LNCaP clone FGC (cell line): ENCODE results near the gene PLEKHA4.
"Not testable (repeated sequence)": the region's sequence is repeated elsewhere in the genome, so short reads cannot be mapped to it uniquely, and the experiment has no call there.

Experiments used
- DNase-seq: peaks from one replicate; pipeline ENCODE4 v3.0.0-alpha.2; 2011; ENCODE audit warnings: low read depth
- H3K4me3 ChIP-seq: 2 replicates; pipeline ENCODE4 v1.5.1; 2011; ENCODE audit warnings: mild to moderate bottlenecking, low read depth, low read length, control low read depth
- CTCF ChIP-seq: IDR thresholded peaks from 2 replicates; pipeline ENCODE4 v1.5.1; 2012; ENCODE audit warnings: mild to moderate bottlenecking; ENCODE audit not compliant: control insufficient read depth, insufficient read depth; ENCODE audit errors: extremely low read depth

The PLEKHA4 gene

DNA sequence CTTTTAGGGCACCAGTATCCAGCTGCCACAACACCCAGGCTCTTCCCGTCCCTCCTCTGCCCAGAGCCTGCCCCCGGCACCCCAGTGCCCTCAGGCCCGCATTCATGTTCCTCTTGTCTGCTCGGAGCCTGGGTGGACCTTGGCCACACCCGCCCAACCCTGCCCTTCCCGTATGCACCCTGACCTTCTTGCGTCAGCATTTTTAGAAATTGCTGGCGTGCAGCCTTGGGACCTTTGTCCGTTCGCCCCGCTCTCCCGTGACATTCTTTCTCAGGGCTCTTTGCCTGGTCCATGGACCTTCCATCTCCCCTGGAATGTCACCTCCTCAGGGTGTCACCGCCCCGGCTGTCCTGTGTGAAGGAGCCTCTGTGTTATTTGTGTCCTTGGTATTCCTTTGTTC is 39.3 kb upstream of the PLEKHA4 start:
- no peak for DNase-seq
- no peak for TF ChIP-seq CTCF
- H3K4me3 ChIP-seq: no peak overlapping the region

DNA sequence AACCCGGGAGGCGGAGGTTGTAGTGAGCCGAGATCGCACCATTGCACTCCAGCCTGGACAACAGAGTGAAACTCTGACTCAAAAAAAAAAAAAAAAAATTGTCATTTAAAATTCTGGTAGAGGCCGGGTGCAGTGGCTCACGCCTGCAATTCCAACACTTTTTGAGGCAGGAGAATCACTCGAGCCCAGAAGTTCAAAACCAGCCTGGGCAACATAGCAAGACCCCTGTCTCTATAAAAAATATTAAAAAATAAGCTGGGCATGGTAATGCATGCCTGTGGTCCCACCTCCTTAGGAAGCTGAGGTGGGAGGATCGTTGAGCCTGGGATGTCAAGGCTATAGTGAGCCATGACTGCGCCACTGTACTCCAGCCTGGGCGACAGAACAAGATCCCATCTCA is 37.9 kb upstream of the PLEKHA4 start:
- no peak overlapping the region for H3K4me3 ChIP-seq
- no peak for TF ChIP-seq CTCF
- no peak for DNase-seq

DNA sequence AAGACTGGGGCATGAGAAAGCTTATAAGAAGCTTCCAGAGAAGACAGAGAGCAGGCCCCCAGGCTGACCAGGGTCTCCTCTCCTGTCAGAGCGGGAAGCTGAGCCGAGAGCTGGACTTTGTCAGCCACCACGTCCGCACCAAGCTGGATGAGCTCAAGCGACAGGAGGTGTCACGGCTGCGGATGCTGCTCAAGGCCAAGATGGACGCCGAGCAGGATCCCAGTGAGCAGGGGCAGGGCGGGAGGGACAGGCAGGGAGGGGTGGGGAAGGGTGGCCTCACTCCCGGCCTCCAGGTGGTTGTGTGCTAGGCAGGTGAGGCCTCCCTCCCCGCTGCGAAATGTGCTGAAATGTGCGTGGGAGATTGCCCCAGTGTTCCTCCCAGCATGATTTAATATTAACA is 37.2 kb upstream of the PLEKHA4 start:
- no peak for DNase-seq
- TF ChIP-seq CTCF: no peak
- H3K4me3 ChIP-seq: no peak overlapping the region

DNA sequence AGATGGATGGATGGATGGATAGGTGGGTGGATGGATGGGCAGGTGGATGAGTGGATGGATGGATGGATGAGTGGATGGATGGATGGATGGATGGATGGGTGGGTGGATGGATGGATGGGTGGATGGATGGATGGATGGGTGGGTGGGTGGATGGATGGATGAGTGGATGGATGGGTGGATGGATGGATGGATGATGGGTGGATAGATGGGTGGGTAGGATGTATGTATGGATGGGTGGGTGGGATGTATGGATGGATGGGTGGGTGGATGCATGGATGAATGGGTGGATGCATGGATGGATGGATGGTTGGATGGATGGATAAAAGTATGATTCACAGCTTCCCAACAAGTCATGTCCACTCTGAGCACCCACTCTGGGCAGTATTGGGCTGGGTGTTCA is 35.4 kb upstream of the PLEKHA4 start:
- DNase-seq, H3K4me3 ChIP-seq: not testable (repeated sequence)

DNA sequence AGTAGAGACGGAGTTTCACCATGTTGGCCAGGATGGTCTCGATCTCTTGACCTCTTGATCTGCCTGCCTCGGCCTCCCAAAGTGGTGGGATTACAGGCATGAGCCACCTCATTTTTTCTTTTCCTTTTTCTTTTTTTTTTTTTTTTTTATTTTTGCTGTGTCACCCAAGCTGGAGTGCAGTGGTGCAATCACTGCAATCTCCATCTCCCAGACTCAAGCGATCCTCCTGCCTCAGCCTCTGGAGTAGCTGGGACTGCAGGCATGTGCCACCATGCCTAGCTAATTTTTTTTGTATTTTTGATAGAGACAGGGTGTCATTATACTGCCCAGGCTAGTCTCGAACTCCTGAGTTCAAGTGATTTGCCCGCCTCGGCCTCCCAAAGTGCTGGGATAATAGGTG is 33.9 kb upstream of the PLEKHA4 start:
- H3K4me3 ChIP-seq, DNase-seq: not testable (repeated sequence)

DNA sequence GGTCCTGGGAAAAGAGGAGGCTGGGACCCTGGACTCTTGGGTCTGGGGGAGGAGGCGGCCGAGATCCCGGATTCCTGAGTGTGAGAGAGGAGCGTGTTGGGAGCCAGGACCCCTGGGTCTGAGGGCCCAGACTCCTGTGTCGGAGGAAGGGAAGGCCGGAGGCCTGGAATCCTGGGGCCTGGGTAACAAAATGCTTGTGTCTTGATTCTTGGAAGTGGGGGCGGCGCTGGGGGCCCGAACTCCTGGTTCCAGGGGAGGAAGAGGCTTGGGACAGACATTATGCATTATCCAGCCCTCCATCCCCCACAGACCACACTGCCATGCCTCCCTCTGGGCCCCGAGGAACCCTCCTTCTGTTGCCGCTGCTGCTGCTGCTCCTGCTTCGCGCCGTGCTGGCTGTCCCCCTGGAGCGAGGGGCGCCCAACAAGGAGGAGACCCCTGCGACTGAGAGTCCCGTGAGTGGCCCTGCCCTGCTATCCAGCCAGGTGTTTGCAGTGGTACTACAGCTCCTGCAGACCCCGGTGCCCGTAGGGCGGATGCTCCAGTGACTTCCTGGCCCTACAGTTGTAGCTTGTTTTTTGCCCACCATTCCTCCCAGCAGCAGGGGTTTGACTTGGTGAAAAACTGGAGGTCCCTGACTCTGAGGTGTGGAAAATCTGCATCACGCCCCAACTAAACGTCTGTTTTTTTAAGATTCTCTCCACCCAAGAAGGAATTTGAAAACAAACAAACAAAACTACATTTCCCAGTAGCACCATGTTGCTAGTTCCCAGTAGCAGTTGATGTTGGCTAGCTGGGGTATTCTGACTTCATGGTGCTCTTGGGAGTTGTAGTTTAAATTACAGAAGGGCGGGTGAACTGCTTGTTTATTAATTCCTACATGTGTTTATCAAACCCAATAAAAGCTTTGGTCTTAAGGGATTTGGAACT is 32.3 kb upstream of the PLEKHA4 start:
- peak overlapping the region; percentile 81 for H3K4me3 ChIP-seq
- no peak for TF ChIP-seq CTCF
- no peak for DNase-seq

- peak within 1 kb of the TSS; percentile 81 for H3K4me3 ChIP-seq
- DNase-seq: peak; percentile 82
- peak; percentile 17; the same call in 1 of the 2 replicates for TF ChIP-seq CTCF
These were observed 31.5 kb upstream of the PLEKHA4 start, which contains the start of gene NUCB1 for GRCh38 chr19:48899781-48900476. Gene NUCB1 (plus strand): TSS chr19:48900312. CDS start chr19:48900797, 485 bp downstream.

DNA sequence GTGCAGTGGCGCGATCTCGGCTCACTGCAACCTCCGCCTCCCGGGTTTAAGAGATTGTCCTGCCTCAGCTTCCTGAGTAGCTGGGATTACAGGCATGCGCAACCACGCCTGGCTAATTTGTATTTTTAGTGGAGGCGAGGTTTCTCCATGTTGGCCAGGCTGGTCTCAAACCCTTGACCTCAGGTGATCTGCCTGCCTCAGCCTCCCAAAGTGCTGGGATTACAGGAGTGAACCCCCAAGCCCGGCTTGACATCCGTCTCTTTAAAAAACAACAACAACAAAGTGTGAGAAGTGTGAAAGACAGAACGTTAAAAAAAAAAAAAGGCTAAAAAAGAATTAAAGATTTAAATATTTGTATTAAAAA is 31.0 kb upstream of the PLEKHA4 start:
- peak overlapping the region; percentile 81 for H3K4me3 ChIP-seq
- DNase-seq: not testable (repeated sequence)
